A673 (cell line): ENCODE data around the gene CELF5. TPM values are rescaled to one million over a fixed set of nuclear protein-coding genes. Genes with fewer than 3 reads are reported as not detected.

Source experiments
- BruUV-seq: library from RNA; stranded (reverse); fragments of 400-500 nt; replicated peaks from 2 replicates; lab custom pipeline; 2021; lab: Mats Ljungman, UMichigan
- CTCF ChIA-PET: fragments of 300-600 bp; sonication (Branson Sonifier 250); formaldehyde crosslinking; loops from one replicate; lab custom pipeline; 2022; ENCODE audit warnings: antibody characterized with exemption; lab: Charles Lee
- POLR2A ChIA-PET: fragments of 300-600 bp; sonication (Branson Sonifier 250); formaldehyde crosslinking; loops from one replicate; lab custom pipeline; 2022; ENCODE audit warnings: antibody characterized with exemption; ENCODE audit not compliant: low non-redundant PET; lab: Charles Lee
- DNase-seq: peaks from one replicate; pipeline ENCODE4 v3.0.0-alpha.2; 2015; ENCODE audit warnings: low spot score
- H3K27ac ChIP-seq: fragments of 200-600 bp; sonication (generic); 2 replicates; pipeline ENCODE4 v1.5.1; 2016; ENCODE audit warnings: mixed run types, low read depth, mild to moderate bottlenecking, mixed read lengths, antibody characterized with exemption, low read length; ENCODE audit not compliant: poor library complexity, severe bottlenecking
- H3K27me3 ChIP-seq: fragments of 200-600 bp; sonication (generic); replicated peaks from 2 replicates; pipeline ENCODE4 v1.6.1; 2017; ENCODE audit warnings: mixed run types, low read depth, mild to moderate bottlenecking, mixed read lengths, antibody characterized with exemption, low read length; ENCODE audit not compliant: insufficient read depth, poor library complexity
- H3K36me3 ChIP-seq: fragments of 200-600 bp; sonication (generic); 2 replicates; pipeline ENCODE4 v1.6.1; 2016; ENCODE audit warnings: mixed run types, mild to moderate bottlenecking, mixed read lengths, antibody characterized with exemption, low read length; ENCODE audit not compliant: insufficient read depth, poor library complexity, severe bottlenecking
- H3K4me1 ChIP-seq: fragments of 200-600 bp; sonication (generic); 2 replicates; pipeline ENCODE4 v1.6.1; 2017; ENCODE audit warnings: mixed run types, mild to moderate bottlenecking, mixed read lengths, antibody characterized with exemption, low read length; ENCODE audit not compliant: insufficient read depth, poor library complexity, severe bottlenecking
- H3K4me3 ChIP-seq: fragments of 200-600 bp; sonication (generic); 2 replicates; pipeline ENCODE4 v1.5.1; 2016; ENCODE audit warnings: low read depth, mixed run types, mild to moderate bottlenecking, mixed read lengths, low read length; ENCODE audit not compliant: poor library complexity, severe bottlenecking
- H3K9me3 ChIP-seq: fragments of 200-600 bp; sonication (generic); 2 replicates; pipeline ENCODE4 v1.6.1; 2016; ENCODE audit warnings: mixed run types, low read depth, mild to moderate bottlenecking, mixed read lengths, antibody characterized with exemption, low read length; ENCODE audit not compliant: poor library complexity, severe bottlenecking
- CTCF ChIP-seq: fragments of 300-800, 200-600 bp; sonication (generic); conservative IDR thresholded peaks from 2 replicates; pipeline ENCODE4 v1.5.1; 2017; ENCODE audit warnings: low read depth, mild to moderate bottlenecking, antibody characterized with exemption, low read length, moderate library complexity, mixed read lengths
- EZH2 ChIP-seq: fragments of 200-600 bp; sonication (generic); IDR thresholded peaks from 2 replicates; pipeline ENCODE4 v1.6.1; 2017; ENCODE audit warnings: borderline replicate concordance, low read depth, mild to moderate bottlenecking, mixed read lengths, antibody characterized with exemption, low read length; ENCODE audit not compliant: poor library complexity, severe bottlenecking
- intact Hi-C: fragments of 100-400 bp; cut with micrococcal nuclease; formaldehyde crosslinking; loops from one replicate; pipeline ENCODE4 v1.10.0; 2022; ENCODE audit not compliant: unreplicated experiment
- total RNA-seq: library from RNA; stranded (reverse); gene quantifications from 2 replicates; pipeline ENCODE4 v1.2.3, GENCODE V29; 2021

Gene CELF5
- total RNA-seq, 1 experiment from 2014 or later: 3.7 TPM

- peaks cover 21% of the 10 kb centered on the region for H3K36me3 ChIP-seq
- H3K27ac ChIP-seq: no peak overlapping the region
- no peak overlapping the region for H3K4me3 ChIP-seq
- intact Hi-C loops: no loop called here
- ChIA-PET POLR2A (no interaction called here), CTCF (interaction anchor here (0.6 kb wide), 1 partner anchor 260 kb away, joined by 10 read pairs; no protein-coding TSS in a partner anchor)
- no peak for TF ChIP-seq EZH2
- no peak for TF ChIP-seq CTCF
- no peak for DNase-seq
- H3K27me3 ChIP-seq: no peaks in the 10 kb centered on the region
- no peaks in the 10 kb centered on the region for H3K9me3 ChIP-seq
- no peaks in the 10 kb centered on the region for H3K4me1 ChIP-seq
- BruUV-seq: no TSS peak
Observed at GRCh38 chr19:3211191-3211590, 13.3 kb upstream of the CELF5 start.

- POLR2A ChIA-PET: no interaction called here
- CTCF ChIA-PET: no interaction called here
- intact Hi-C loops: no loop called here
- no peaks in the 10 kb centered on the region for H3K4me1 ChIP-seq
- H3K27ac ChIP-seq: no peak overlapping the region
- TF ChIP-seq CTCF (no peak), EZH2 (no peak)
- BruUV-seq: no TSS peak
- H3K4me3 ChIP-seq: no peak overlapping the region
- no peak for DNase-seq
- H3K36me3 ChIP-seq: peaks cover 3% of the 10 kb centered on the region
- H3K27me3 ChIP-seq: no peaks in the 10 kb centered on the region
- no peaks in the 10 kb centered on the region for H3K9me3 ChIP-seq
Observed at GRCh38 chr19:3213159-3213558, 11.3 kb upstream of the CELF5 start.

- no peak for TF ChIP-seq CTCF
- TF ChIP-seq EZH2: no peak
- Histone ChIP-seq H3K9me3 (no peaks in the 10 kb centered on the region), H3K27ac (no peak overlapping the region), H3K27me3 (no peaks in the 10 kb centered on the region), H3K36me3 (no peaks in the 10 kb centered on the region), H3K4me1 (no peaks in the 10 kb centered on the region), H3K4me3 (no peak overlapping the region)
- ChIA-PET CTCF (no interaction called here), POLR2A (no interaction called here)
- BruUV-seq: no TSS peak
- DNase-seq: no peak
- intact Hi-C loops: no loop called here
Observed at GRCh38 chr19:3216874-3217273, 7.6 kb upstream of the CELF5 start.
